ENCODE data around the gene CCDC117.
A peak's percentile ranks its signal among the peaks of the same experiment; 100 is the strongest.
"Not testable (repeated sequence)": the region's sequence is repeated elsewhere in the genome, so short reads cannot be mapped to it uniquely, and the experiment has no call there.

CCDC117 gene

DNA sequence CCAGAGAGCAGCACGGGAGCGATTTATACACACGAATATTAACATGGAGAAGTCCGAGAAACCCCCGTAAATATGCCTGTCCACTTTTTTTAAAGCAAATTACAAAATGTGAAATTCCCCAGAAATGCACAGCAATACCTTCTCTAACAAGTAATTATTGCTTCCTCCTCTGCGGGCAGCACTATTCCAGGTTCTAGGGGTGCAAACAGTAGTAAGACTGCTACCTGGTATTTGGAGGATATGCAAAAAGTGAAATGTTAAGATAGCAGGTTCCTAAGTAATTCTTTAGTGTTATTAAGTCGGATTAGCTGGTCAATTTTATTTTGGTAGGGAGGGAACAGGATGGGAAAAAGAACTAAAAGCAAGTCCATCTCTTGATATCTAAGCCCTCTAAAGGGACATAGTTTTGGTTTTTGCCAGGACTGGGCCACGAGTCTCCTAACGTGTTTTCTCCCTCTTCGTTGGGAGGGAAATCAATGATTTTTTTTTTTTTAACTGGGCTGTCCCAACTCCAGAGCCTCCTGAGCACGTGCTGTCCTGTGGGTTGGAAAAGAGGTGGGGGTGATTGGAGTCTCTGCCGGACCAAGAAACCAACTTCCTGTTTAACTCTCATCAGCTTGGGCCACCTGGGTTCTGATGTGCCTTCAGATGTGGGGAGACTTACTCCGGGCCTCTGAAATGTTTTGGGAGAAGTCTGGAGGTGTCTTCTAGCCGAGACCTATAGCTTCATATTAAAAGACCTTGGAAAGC lies 29.5 kb downstream of the CCDC117 start:
- DNase-seq (ENCODE audit: low read depth) = peak; percentile 87
- H3K4me3 ChIP-seq (ENCODE audit: low read depth, low read length) = peak overlapping the region; percentile 91
- TF ChIP-seq CTCF (IDR thresholded peaks at IDR 0.05; ENCODE audit: low read depth, low read length) = no peak
- TF ChIP-seq MAX (IDR thresholded peaks at IDR 0.05; ENCODE audit: low read depth, low read length) = peak; percentile 93
- peak; percentile 92 for TF ChIP-seq MYC (IDR thresholded peaks at IDR 0.05; ENCODE audit: low read depth, low read length)
- peak; percentile 17 for TF ChIP-seq POLR2A (IDR thresholded peaks at IDR 0.05; ENCODE audit: extremely low read depth, insufficient read length)

DNA sequence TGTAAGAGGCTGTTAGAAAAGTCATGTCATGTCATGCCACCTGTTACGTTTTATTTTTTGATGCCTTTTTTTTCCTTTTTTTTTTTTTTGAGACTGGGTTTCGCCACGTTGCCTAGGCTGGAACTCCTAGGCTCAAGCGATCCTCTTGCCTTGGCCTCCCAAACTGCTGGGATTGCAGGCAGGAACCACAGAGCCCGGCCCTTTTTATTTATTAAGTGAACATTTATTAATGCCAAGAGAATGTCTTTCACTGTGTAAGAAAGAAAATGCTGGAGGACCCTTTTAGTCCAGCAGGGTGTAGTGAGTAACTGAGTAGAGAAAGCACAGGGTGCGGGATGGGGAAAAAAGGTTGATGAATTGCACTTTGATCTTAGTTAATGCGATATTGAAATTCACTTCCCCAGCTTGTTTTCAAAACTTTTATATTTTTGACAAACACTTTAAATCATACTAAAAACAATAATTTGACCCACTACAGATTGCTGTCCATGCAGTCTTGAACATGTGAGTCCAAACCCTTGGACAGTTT lies 30.2 kb downstream of the CCDC117 start:
- DNase-seq (ENCODE audit: low read depth) = peak; percentile 57
- H3K4me3 ChIP-seq (ENCODE audit: low read depth, low read length) = peak overlapping the region; percentile 91
- TF ChIP-seq MYC (IDR thresholded peaks at IDR 0.05; ENCODE audit: low read depth, low read length) = no peak
- no peak for TF ChIP-seq MAX (IDR thresholded peaks at IDR 0.05; ENCODE audit: low read depth, low read length)
- no peak for TF ChIP-seq POLR2A (IDR thresholded peaks at IDR 0.05; ENCODE audit: extremely low read depth, insufficient read length)
- TF ChIP-seq CTCF (IDR thresholded peaks at IDR 0.05; ENCODE audit: low read depth, low read length) = no peak

GRCh38 chr22:28805426-28805825 lies 32.9 kb downstream of the CCDC117 start:
- not testable (repeated sequence) for H3K4me3 ChIP-seq (ENCODE audit: low read depth, low read length)

GRCh38 chr22:28808716-28809355 lies 36.3 kb downstream of the CCDC117 start:
- DNase-seq (ENCODE audit: low read depth) = peak; percentile 55

More at GRCh38 chr22:28805426-28805825, 32.9 kb downstream of the CCDC117 start:
- not testable (repeated sequence) for DNase-seq (ENCODE audit: low read depth)

GRCh38 chr22:28810821-28811491 lies 38.5 kb downstream of the CCDC117 start:
- peak; percentile 34; the same call in 1 of the 2 replicates for TF ChIP-seq MYC (IDR thresholded peaks at IDR 0.05; ENCODE audit: low read depth, low read length)
- TF ChIP-seq MAX (IDR thresholded peaks at IDR 0.05; ENCODE audit: low read depth, low read length) = peak; percentile 33; the same call in 1 of the 2 replicates
- no peak for TF ChIP-seq CTCF (IDR thresholded peaks at IDR 0.05; ENCODE audit: low read depth, low read length)
- peak overlapping the region; percentile 48 for H3K4me3 ChIP-seq (ENCODE audit: low read depth, low read length)
- DNase-seq (ENCODE audit: low read depth) = peak; percentile 93

More at GRCh38 chr22:28808716-28809355, 36.3 kb downstream of the CCDC117 start:
- TF ChIP-seq CTCF (IDR thresholded peaks at IDR 0.05; ENCODE audit: low read depth, low read length) (no peak), POLR2A (IDR thresholded peaks at IDR 0.05; ENCODE audit: extremely low read depth, insufficient read length) (no peak)
- H3K4me3 ChIP-seq (ENCODE audit: low read depth, low read length) = no peak overlapping the region

- no peak for DNase-seq (ENCODE audit: low read depth)
- no peak for TF ChIP-seq MYC (IDR thresholded peaks at IDR 0.05; ENCODE audit: low read depth, low read length)
- no peak for TF ChIP-seq CTCF (IDR thresholded peaks at IDR 0.05; ENCODE audit: low read depth, low read length)
- TF ChIP-seq POLR2A (IDR thresholded peaks at IDR 0.05; ENCODE audit: extremely low read depth, insufficient read length) = no peak
- TF ChIP-seq MAX (IDR thresholded peaks at IDR 0.05; ENCODE audit: low read depth, low read length) = no peak
- no peak overlapping the region for H3K4me3 ChIP-seq (ENCODE audit: low read depth, low read length)
Observed at GRCh38 chr22:28812516-28812915, 40.0 kb downstream of the CCDC117 start.
